ENCODE data around the gene EBF3. TPM values are rescaled to one million over a fixed set of nuclear protein-coding genes. Genes with fewer than 3 reads are reported as not detected.

Gene EBF3
- total RNA-seq, 1 experiment from 2014 or later = 0.12 TPM

GRCh38 chr10:129809841-129810240 lies 154.2 kb downstream of the EBF3 start (continued):
- TF ChIP-seq, protein P1, sequence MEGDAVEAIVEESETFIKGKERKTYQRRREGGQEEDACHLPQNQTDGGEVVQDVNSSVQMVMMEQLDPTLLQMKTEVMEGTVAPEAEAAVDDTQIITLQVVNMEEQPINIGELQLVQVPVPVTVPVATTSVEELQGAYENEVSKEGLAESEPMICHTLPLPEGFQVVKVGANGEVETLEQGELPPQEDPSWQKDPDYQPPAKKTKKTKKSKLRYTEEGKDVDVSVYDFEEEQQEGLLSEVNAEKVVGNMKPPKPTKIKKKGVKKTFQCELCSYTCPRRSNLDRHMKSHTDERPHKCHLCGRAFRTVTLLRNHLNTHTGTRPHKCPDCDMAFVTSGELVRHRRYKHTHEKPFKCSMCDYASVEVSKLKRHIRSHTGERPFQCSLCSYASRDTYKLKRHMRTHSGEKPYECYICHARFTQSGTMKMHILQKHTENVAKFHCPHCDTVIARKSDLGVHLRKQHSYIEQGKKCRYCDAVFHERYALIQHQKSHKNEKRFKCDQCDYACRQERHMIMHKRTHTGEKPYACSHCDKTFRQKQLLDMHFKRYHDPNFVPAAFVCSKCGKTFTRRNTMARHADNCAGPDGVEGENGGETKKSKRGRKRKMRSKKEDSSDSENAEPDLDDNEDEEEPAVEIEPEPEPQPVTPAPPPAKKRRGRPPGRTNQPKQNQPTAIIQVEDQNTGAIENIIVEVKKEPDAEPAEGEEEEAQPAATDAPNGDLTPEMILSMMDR (IDR thresholded peaks at IDR 0.05 in 2 of 3, conservative IDR thresholded peaks at IDR 0.05 in 1 of 3; ENCODE audit: borderline replicate concordance in 1 of 3, insufficient read depth in 1 of 3, low read depth in 2 of 3, low read length in 2 of 3) = no peak
- no peak for TF ChIP-seq ZNF274 (IDR thresholded peaks at IDR 0.05; ENCODE audit: low read depth, low read length)

DNA sequence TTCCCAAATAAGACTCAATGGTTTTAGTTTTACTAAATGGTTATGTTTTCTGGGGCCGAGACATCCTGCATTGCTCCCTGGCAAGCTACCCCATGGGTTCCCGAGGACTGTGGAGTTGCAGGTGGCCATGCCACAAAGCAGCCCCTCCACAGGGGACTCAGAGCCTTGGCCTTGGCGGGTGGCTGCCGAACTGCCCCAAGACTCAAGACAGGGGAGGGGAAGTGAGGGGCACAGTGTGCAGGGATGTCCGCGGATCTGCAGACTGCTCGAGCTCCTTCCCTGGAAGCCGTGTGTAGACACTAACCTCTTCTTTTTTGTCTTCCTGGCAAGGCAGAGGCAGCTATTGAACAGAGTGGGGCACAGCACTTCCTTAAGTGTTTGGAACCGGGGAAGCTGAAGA lies 154.6 kb downstream of the EBF3 start:
- CTCF ChIA-PET = no interaction called here
- Histone ChIP-seq H3K27ac (ENCODE audit: low read depth, low read length) (no peak overlapping the region), H3K79me2 (ENCODE audit: insufficient read depth, low read length) (no peaks in the 10 kb centered on the region), H2AFZ (ENCODE audit: low read depth, low read length, poor library complexity, severe bottlenecking) (no peak overlapping the region), H3K4me2 (ENCODE audit: low read length) (no peak overlapping the region), H3K4me1 (ENCODE audit: control insufficient read depth in 1 of 2, insufficient read depth in 2 of 2, low read length in 2 of 2) (no peaks in the 10 kb centered on the region), H4K20me1 (ENCODE audit: insufficient read depth) (no peaks in the 10 kb centered on the region), H3K9me3 (ENCODE audit: control insufficient read depth in 1 of 2, insufficient read depth in 1 of 2, low read depth in 1 of 2, low read length in 2 of 2) (no peaks in the 10 kb centered on the region), H3K36me3 (ENCODE audit: control insufficient read depth in 1 of 2, insufficient read depth in 2 of 2, low read length in 2 of 2) (no peaks in the 10 kb centered on the region), H3K27me3 (ENCODE audit: insufficient read depth, low read length) (no peaks in the 10 kb centered on the region), H3K9me2 (ENCODE audit: insufficient read depth) (no peaks in the 10 kb centered on the region), H3K9ac (ENCODE audit: low read length) (no peak overlapping the region), H3K4me3 (replicated peaks in 1 of 2; ENCODE audit: low read depth in 1 of 2, low read length in 2 of 2) (no peak overlapping the region)
- TF ChIP-seq YY1 (IDR thresholded peaks at IDR 0.05; ENCODE audit: extremely low read depth, insufficient replicate concordance, low read depth, low read length) (no peak), SRF (IDR thresholded peaks at IDR 0.05; ENCODE audit: low read depth) (no peak), SIN3A (IDR thresholded peaks at IDR 0.05; ENCODE audit: low read depth) (no peak)
- ATAC-seq = no peak
- RAD21 ChIA-PET (ENCODE audit: low non-redundant PET in 1 of 2, low total read pairs in 2 of 2, uncharacterized antibody in 2 of 2, unreplicated experiment in 2 of 2) = no interaction called here
- DNase-seq (ENCODE audit: low read depth, low spot score) = no peak
- BruUV-seq (replicated peaks) = no TSS peak
- POLR2A ChIA-PET = no interaction called here
- intact Hi-C loops (cut with micrococcal nuclease) = no loop called here

All from HCT116 (cell line).